ENCODE measurements around the gene TTYH1.

DNA sequence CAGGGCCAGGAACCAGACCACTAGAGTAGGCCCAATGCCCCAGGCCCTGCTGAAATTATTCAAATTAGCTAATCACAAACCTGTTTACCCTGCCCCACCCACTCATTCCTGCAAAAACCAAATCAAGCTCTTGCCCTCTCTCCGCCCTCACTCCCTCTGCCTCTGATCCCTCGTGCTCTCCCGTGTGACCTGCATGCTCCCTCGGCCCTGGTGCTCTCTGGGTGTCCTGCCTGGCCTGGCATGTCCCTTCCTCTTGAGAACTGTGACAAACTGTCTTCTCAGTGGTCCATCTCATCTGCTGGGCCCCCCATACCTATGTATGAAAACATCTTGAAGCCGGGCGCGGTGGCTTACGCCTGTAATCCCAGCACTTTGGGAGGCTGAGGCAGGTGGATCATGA is 12.2 kb upstream of the TTYH1 start:
- TF ChIP-seq POLR2A (IDR thresholded peaks at IDR 0.05; ENCODE audit: low read length), result no peak
- TF ChIP-seq GATA1 (IDR thresholded peaks at IDR 0.05; ENCODE audit: low read depth, low read length), result no peak

Data from erythroblast (primary cell).